BLaER1 (cell line): Measurements from ENCODE around the gene TUBB6.

Experiments
- H3K27ac ChIP-seq: shearing (Covaris generic); formaldehyde crosslinking; 2 replicates; pipeline ENCODE4 v1.8.1; 2022
- H3K27me3 ChIP-seq: shearing (Covaris generic); formaldehyde crosslinking; 2 replicates; pipeline ENCODE4 v1.8.1; 2022
- H3K36me3 ChIP-seq: shearing (Covaris generic); formaldehyde crosslinking; 2 replicates; pipeline ENCODE4 v1.8.1; 2022
- H3K4me1 ChIP-seq: shearing (Covaris generic); formaldehyde crosslinking; 2 replicates; pipeline ENCODE4 v1.8.1; 2022
- H3K4me2 ChIP-seq: shearing (Covaris generic); formaldehyde crosslinking; 2 replicates; pipeline ENCODE4 v1.8.1; 2022
- H3K4me3 ChIP-seq: shearing (Covaris generic); formaldehyde crosslinking; 2 replicates; pipeline ENCODE4 v1.8.1; 2022
- H3K9ac ChIP-seq: shearing (Covaris generic); formaldehyde crosslinking; 2 replicates; pipeline ENCODE4 v1.8.1; 2022
- H3K9me3 ChIP-seq: shearing (Covaris generic); formaldehyde crosslinking; 2 replicates; pipeline ENCODE4 v1.8.1; 2022
- H4K20me1 ChIP-seq: shearing (Covaris generic); formaldehyde crosslinking; 2 replicates; pipeline ENCODE4 v1.8.1; 2022
- Cebpa-rat ChIP-seq: shearing (Covaris generic); IDR thresholded peaks from 2 replicates; pipeline ENCODE4 v1.8.1; 2022

The TUBB6 gene

DNA sequence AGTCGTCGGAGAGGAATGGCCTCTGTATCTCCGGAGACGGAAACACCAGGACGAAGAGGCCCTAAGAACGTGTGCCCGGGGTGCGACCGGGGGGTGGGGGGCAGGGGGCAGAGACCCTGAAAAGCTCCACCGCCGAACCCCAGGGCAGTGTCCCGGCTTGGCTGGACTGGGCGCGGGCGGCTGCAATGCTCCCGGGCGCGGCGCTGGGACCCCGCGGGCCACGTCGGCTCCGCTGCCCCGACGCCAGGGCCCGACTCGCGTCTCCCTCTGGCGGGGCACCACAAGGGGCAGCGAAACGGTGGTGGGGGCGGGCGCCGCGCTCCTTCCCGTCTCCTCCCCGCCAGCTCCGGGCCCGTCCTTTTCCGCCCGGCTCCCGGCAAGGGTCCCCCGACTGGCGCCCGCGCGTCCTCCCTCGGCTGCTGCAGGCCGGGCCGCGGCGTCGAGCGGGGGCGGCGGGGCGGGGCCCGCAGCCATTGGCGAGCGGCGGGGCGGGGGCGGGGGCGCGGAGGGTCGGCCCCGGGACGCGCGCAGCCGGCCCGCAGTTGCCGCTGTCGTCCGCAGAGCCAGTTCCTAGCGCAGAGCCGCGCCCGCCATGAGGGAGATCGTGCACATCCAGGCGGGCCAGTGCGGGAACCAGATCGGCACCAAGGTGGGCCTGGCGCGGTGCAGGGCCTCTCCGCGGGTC, at the start of gene TUBB6:
TUBB6 (plus strand) TSS at position 541 of the 685 bp plus-strand sequence; CDS start at position 593, 52 bp downstream.
- 0 out of 2 replicates have a peak, but pooled peaks cover 6% of the 10 kb centered on the region for H4K20me1 ChIP-seq
- H3K4me3 ChIP-seq: peak within 1 kb of the TSS; percentile 99
- peak within 1 kb of the TSS; percentile 80 for H3K4me2 ChIP-seq

DNA sequence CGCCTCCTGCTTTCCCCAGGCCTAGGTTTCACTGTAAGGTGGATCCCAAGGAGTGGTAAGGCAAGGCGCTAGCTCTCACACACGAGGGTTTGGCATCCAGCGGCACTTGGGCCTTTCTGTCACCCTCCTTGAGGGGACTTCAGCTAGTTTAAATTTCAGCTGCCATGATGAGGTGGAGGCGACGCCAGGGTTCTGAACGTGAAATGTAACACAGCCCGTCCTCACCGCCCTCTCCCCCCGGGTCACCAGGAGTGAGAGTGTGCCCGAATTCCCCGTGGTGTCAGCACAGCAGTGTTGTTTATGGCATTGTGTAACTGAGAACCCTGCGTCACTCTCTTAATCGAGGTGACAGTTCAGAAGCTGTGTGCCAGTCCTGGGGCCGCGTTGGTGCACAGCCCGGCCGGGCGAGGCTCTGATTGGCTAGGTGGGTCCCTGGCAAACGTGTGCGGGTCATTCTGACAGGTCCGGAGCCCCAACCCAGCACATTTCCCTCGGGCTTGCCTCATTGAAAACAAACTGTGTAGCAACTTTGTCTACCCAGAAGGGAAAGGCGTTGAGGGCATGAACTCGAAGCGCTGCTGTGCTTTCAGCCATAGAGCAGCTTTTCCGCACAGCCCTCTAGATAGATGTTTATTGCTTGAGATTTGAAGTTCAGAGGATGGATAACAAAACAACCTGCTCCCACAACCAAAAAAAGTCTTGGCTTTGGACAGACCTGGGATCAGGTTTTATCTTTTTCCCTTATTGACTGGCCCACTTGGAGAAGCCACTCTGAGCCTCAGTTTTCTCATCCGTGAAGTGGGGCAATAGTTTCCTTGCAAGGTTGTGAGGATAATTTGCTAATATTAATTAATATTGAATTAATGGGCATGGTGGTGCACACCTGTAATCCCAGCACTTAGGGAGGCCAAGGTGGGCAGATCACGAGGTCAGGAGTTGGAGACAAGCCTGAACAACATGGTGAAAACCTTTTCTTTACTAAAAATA, 49.0 kb upstream of the TUBB6 start:
- no peaks in the 10 kb centered on the region for H3K27me3 ChIP-seq
- H3K9ac ChIP-seq: no peak overlapping the region
- TF ChIP-seq Cebpa-rat: no peak
- peaks cover 9% of the 10 kb centered on the region for H3K9me3 ChIP-seq
- no peak overlapping the region for H3K4me3 ChIP-seq
- no peak overlapping the region for H3K27ac ChIP-seq
- no peaks in the 10 kb centered on the region for H4K20me1 ChIP-seq
- peaks cover 13% of the 10 kb centered on the region for H3K4me1 ChIP-seq
- no peaks in the 10 kb centered on the region for H3K36me3 ChIP-seq
- no peak overlapping the region for H3K4me2 ChIP-seq

More for the DNA sequence above, at the start of gene TUBB6:
- Histone ChIP-seq H3K9ac (peak within 1 kb of the TSS; percentile 94), H3K36me3 (peaks cover 27% of the 10 kb centered on the region), H3K27me3 (no peaks in the 10 kb centered on the region), H3K27ac (peak within 1 kb of the TSS; percentile 95), H3K9me3 (peaks cover 26% of the 10 kb centered on the region), H3K4me1 (peaks cover 33% of the 10 kb centered on the region)
- no peak for TF ChIP-seq Cebpa-rat

DNA sequence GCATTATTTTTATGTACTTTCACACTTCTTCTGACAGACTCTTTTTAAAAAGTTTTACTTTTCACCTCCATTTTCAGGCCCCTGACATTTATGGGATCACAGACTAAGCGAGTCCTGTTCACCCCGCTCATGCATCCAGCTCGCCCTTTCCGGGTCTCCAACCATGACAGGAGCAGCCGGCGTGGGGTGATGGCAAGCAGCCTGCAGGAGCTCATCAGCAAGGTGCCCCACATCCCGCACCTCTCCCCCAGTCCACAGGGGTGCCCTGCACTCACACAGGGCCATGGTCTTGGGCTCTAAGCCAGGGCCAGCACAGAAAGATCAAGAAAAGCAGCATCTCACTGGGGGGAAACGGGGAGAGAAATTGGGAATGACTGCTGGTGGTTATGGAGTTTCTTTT, 45.3 kb upstream of the TUBB6 start:
- no peak for TF ChIP-seq Cebpa-rat
- Histone ChIP-seq H3K4me3 (no peak overlapping the region), H3K36me3 (no peaks in the 10 kb centered on the region), H3K9me3 (no peaks in the 10 kb centered on the region), H3K9ac (no peak overlapping the region), H3K27me3 (no peaks in the 10 kb centered on the region), H3K4me1 (peaks cover 3% of the 10 kb centered on the region), H3K4me2 (no peak overlapping the region), H4K20me1 (no peaks in the 10 kb centered on the region), H3K27ac (no peak overlapping the region)

DNA sequence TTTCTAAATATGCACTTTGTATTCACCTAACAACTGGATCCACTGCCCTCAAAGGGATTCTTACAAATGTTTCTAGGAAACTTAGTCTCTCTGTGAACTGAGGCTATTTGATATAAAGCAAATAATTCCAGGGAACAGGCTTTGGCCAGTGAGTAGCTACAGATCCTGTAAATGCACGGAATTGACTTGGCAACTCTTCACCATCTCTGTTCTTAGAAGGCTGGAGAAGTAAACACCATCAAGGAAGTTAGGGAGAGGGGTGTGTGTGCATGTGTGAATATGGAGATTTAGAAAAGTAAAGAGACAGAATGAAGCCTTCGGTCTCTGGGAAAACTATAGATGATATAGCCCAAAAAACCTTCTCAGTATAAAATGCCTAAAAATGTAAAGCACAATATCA, 43.2 kb upstream of the TUBB6 start:
- no peaks in the 10 kb centered on the region for H3K27me3 ChIP-seq
- no peak for TF ChIP-seq Cebpa-rat
- H4K20me1 ChIP-seq: no peaks in the 10 kb centered on the region

DNA sequence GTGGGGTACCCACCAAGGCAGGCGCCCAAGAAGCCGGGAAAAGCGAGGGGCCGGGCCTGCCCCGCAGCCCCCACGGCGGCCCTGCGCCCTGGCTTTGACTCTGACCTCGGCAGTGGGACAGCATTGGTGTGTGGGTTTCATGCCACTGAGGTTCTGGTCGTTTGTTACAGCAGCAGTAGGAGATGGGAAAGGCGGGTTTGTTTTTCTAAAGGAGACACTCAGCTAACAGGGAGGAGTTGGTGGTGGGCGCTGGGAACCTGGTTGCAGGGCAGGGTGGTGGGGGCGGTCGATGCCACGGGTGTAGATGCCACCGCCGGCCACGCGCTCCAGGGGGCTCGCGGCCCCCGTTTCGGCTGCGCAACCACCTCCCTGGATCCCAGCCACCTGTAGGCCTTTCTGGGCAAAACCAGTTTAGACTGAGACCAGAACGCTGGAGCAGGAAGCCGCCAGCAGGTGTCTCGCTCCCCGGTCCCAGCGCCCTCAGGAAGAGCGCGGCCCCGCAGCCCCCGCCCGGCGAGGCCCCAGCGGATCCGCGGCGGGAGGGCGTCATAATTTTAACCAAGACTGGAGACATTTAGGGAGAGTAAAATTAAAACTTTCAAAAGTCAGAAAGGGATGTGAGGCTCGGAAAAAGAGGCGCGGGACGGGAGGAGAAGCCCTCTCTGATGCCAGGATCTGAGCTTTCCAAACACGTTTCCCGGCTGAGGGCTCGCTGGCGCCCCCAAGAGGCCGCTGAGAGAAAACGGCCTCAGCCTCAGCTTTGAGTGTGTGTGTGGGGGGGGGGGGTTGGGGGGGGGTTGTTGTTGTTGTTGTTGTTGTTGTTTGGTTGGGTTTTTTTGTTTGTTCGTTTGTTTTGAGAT, 36.4 kb upstream of the TUBB6 start:
- no peak for TF ChIP-seq Cebpa-rat
- Histone ChIP-seq H4K20me1 (no peaks in the 10 kb centered on the region), H3K9me3 (no peaks in the 10 kb centered on the region), H3K9ac (peak overlapping the region; percentile 73), H3K36me3 (no peaks in the 10 kb centered on the region), H3K27ac (peak overlapping the region; percentile 64), H3K4me3 (peak overlapping the region; percentile 67), H3K4me2 (peak overlapping the region; percentile 74), H3K4me1 (peaks cover 16% of the 10 kb centered on the region), H3K27me3 (no peaks in the 10 kb centered on the region)

More for the DNA sequence above, 43.2 kb upstream of the TUBB6 start:
- H3K4me1 ChIP-seq: peaks cover 4% of the 10 kb centered on the region; the same call in 1 of the 2 replicates
- no peak overlapping the region for H3K4me3 ChIP-seq
- H3K9me3 ChIP-seq: no peaks in the 10 kb centered on the region
- H3K4me2 ChIP-seq: no peak overlapping the region
- no peak overlapping the region for H3K9ac ChIP-seq
- H3K36me3 ChIP-seq: no peaks in the 10 kb centered on the region
- no peak overlapping the region for H3K27ac ChIP-seq

DNA sequence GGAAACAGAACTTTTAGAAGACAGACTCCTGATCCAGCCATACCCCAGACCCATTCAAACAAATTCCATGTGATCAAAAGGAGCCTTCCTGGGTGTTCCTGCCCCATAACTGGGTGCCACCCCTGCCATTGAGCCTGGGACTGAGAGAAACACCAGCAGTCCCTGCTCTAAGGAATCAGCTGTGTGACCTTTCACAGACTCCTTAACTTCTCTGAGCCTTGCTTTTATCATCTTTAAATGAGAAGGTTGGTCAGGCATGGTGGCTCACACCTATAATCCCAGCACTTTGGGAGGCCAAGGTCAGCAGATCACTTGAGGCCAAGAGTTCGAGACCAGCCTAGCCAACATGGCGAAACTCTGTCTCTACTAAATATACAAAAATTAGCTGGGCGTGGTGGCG, 33.2 kb upstream of the TUBB6 start:
- no peak overlapping the region for H3K9ac ChIP-seq
- H3K27ac ChIP-seq: no peak overlapping the region
- H4K20me1 ChIP-seq: no peaks in the 10 kb centered on the region
- no peak overlapping the region for H3K4me3 ChIP-seq
- H3K4me1 ChIP-seq: peaks cover 30% of the 10 kb centered on the region
- no peaks in the 10 kb centered on the region for H3K27me3 ChIP-seq
- H3K9me3 ChIP-seq: no peaks in the 10 kb centered on the region
- peak overlapping the region; percentile 62 for H3K4me2 ChIP-seq
- TF ChIP-seq Cebpa-rat: no peak
- H3K36me3 ChIP-seq: no peaks in the 10 kb centered on the region

DNA sequence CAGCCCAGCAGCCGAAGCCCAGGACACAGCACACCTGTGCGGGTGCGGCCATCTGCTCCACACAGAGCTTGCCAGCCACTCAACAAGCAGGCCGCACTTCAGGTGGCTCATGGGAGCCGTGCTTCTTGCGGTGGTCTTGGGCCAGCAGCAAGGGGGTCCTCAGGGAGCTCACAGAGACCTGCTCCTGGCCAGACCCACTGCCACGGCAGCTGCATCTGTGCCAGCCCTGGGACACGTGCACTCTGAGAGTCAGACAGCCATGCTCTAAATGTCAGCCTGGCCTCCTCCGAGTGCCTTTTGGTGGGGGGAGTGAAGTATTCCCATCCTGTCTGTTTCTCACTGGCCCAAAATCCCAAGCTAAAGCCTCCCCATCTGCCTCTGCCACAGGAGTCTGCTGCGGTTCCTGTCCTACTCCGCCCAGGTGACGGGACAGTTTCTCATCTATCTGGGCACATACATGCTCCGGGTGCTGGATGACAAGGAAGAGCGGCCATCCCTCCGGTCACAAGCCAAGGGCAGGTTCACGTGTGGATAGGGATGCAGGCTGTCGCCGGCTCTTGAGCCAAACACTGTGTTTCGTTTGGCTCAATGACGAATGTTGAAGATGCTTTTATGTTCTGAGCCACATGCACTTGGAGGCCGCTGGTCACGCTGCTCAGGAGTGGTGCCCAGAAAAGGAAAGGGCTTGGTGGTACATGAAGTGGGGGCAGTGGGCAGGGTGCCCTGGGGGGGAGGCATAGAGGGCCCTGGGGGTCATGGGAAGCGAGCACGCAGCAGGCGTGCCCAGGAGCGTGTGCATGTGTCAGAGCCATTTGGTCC, 31.1 kb upstream of the TUBB6 start:
- no peak for TF ChIP-seq Cebpa-rat
- no peaks in the 10 kb centered on the region for H3K36me3 ChIP-seq
- peaks cover 27% of the 10 kb centered on the region for H3K4me1 ChIP-seq
- no peaks in the 10 kb centered on the region for H3K9me3 ChIP-seq
- H3K27me3 ChIP-seq: no peaks in the 10 kb centered on the region
- no peak overlapping the region for H3K4me3 ChIP-seq
- no peak overlapping the region for H3K9ac ChIP-seq
- H3K4me2 ChIP-seq: no peak overlapping the region
- H3K27ac ChIP-seq: no peak overlapping the region
- H4K20me1 ChIP-seq: no peaks in the 10 kb centered on the region

DNA sequence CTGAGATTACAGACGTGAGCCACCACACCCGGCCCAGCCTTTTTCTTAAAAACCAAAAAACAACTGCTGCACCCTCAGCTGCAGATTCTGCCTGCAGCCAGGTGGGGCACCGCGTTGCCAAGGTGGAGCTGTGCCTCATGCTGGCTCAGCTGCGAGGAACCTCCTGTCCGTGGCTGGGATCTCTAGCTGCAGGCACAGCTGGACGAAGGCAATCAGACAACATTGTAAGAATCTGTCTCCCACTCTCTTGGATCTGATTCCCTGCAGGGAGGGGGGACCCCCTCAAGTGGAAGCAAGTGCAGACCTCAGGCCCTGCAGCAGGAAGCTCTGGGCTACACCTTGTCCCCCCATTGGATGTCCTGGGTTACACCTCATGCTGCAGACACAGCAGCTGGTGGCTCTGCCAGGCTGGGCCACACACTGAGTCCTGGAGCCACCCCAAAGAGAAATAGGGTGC, 29.8 kb upstream of the TUBB6 start:
- Histone ChIP-seq H4K20me1 (no peaks in the 10 kb centered on the region), H3K36me3 (no peaks in the 10 kb centered on the region), H3K9ac (no peak overlapping the region)

More for the DNA sequence above, 29.8 kb upstream of the TUBB6 start:
- TF ChIP-seq Cebpa-rat: no peak
- Histone ChIP-seq H3K9me3 (no peaks in the 10 kb centered on the region), H3K27ac (peak overlapping the region; percentile 19; the same call in 1 of the 2 replicates), H3K27me3 (no peaks in the 10 kb centered on the region), H3K4me1 (peaks cover 27% of the 10 kb centered on the region), H3K4me2 (peak overlapping the region; percentile 55), H3K4me3 (no peak overlapping the region)
